Retina (tissue), 1 donor: ENCODE measurements around the gene CLCN4.
A peak's percentile ranks its signal among the peaks of the same experiment; 100 is the strongest.

Experiments used
- DNase-seq: peaks from one replicate; pipeline ENCODE4 v3.0.0-alpha.2; 2016

Gene CLCN4

DNA sequence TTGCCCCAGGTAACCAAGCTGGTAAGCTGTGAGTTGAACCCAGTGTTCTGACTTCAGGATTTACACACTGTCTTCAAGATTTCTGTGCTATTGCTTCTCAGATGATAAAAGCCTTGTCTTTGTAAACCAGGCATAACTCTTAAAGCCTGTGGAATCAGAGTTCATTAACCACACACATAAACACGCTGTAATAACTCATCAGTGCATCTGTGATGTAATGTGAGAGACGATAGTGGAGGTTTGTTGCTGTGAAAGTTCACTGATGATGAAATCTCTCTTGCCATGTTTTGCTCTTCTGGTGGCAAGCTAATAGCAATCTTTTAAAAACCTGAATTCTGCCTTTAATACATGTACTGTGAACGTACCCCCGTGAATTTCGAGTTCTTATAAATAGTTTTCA lies 41.5 kb downstream of the CLCN4 start:
- no peak for DNase-seq

DNA sequence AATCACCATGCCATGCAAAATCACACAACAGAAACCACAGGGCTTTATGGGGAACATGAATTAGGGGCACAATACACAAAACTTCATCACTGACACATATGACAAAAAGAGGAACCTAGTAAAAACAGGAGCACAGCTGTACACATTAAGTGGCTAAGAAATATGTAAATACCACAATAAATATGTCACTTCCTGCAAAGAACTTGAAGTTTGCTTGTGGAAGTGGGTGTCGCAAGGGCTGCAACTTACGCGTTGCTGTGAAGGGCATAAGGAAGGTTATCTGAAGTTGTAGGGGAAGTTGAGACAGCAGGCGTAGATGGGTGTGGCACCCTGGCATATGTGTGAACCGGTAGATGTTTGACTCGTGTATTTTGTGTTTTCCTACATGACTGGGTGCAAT lies 42.4 kb downstream of the CLCN4 start:
- DNase-seq: no peak

DNA sequence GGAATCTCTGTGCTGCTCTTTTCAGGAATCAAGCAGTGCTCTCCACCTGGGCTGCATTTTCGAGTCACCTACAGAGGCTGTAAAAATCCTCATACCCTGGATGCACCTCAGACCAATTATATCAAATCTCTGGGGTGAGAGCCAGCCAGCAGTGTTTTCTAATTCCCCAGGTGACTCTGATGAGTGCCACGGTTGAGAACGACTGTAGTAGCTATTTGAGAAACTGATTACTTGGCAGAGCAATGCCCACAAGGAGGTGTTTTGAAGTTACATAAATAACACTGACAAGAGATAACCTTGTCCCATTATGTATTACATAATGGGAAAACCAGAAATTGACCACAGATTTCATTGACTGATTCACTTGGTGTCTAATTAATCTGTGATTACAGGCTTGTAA lies 46.8 kb downstream of the CLCN4 start:
- DNase-seq: no peak

DNA sequence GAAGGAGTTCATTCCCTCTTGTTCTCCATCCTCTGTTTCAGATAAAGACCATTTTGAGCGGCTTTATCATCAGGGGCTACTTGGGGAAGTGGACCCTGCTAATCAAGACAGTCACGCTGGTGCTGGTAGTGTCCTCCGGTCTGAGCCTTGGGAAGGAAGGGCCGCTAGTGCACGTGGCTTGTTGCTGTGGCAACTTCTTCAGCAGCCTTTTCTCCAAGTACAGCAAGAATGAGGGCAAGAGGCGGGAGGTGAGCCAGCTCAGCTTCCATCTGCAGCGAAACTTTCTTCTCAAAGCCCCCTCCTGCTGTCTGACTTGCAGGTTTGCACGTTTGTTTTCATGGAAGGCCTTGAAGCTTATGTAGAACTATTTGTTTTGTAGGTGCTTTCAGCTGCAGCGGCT lies 49.5 kb downstream of the CLCN4 start:
- DNase-seq: peak; percentile 41

DNA sequence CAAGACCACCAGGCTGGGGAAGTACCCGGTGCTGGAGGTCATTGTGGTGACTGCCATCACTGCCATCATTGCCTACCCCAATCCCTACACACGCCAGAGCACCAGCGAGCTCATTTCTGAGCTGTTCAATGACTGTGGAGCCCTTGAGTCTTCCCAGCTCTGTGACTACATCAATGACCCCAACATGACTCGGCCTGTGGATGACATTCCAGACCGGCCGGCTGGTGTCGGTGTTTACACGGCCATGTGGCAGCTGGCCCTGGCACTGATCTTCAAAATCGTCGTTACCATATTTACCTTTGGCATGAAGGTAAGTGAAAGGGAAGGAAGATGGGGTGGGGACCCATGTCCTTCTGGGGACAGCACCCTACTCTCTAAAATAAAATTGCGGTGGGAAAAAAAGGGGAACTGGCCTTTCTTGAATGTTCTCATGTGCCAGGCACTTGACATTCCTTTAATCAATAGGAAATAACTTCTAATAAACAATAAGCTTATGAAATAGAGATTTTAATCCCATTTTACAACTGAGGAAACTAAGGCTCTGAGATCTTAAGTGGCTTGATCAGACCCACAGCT lies 51.6 kb downstream of the CLCN4 start:
- no peak for DNase-seq

DNA sequence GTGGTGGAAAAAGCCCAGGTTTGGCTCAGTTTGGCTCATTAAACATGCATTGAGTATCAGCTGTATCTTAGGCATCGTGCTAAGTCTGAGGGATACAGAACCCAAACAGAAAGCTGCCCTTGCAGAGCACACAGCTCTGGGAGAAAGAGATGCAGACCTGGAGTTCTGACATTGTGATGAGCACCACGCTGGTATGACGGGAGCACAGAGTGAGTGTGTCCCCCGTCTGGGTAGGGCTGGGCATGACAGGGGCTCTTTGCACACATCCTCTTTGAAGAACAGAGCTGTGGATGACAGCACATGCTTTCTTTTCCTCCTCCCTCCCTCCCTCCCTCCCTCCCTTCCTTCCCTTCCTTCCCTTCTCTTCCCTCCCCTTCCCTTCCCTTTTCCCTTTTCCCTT lies 52.2 kb downstream of the CLCN4 start:
- DNase-seq: no peak

DNA sequence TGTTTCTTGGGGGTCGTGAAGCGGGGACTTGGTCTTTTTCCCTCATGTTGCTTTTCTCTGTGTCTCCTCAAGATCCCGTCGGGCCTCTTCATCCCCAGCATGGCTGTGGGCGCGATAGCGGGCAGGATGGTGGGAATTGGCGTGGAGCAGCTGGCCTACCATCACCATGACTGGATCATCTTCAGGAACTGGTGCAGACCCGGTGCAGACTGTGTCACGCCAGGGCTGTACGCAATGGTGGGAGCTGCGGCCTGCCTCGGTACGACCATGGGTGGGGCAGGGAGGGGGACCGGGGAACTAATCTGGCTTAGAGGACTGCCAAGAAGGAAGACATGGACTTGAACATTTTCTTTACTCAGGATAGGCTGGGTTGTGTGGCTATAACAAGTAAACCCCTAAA lies 55.6 kb downstream of the CLCN4 start:
- no peak for DNase-seq

DNA sequence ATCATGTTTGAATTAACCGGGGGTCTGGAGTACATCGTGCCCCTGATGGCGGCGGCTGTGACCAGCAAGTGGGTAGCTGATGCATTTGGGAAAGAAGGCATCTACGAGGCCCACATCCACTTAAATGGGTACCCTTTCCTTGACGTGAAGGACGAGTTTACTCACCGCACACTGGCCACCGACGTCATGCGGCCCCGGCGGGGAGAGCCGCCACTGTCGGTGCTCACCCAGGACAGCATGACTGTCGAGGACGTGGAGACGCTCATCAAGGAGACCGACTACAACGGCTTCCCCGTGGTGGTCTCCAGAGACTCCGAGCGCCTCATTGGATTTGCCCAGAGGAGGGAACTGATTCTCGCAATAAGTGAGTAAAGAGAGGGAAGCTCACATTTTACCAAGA lies 56.9 kb downstream of the CLCN4 start:
- DNase-seq: no peak

DNA sequence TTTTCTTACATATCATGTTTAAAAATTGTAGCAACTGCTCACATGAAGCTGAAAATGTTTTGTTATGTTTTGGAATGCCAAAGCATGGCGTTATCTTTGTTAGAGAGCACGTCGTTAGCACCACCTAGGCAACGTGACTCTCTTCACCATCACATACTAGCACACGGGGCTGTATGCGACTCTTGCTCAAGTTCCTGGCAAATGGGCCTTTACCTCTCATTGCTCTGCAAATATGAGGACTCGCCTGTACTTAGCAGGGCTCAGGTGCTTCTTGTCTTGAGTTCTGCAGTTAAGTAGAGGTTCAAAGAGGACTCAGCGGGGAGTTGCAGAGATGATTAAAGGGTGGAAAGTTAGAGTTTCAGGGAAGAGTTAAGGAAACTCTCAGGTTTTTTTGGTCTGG lies 59.4 kb downstream of the CLCN4 start:
- DNase-seq: no peak

DNA sequence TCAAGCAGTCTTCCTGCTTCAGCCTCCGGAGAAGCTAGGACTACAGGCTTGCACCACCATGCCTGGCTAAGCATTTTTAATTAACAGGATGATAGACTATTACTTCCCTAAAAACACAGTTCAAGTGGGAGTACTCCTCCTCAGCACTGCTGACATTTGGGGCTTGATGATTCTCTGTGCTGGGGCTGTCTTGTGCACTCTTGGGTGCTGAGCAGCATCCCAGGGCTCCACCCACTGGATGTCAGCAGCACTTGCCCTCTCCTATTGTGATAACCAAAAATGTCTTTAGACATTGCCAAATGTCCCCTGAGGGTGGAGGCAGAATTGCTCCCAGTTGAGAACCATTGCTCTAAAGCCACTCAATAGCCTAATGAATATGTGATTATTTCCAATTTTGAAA lies 60.4 kb downstream of the CLCN4 start:
- no peak for DNase-seq

DNA sequence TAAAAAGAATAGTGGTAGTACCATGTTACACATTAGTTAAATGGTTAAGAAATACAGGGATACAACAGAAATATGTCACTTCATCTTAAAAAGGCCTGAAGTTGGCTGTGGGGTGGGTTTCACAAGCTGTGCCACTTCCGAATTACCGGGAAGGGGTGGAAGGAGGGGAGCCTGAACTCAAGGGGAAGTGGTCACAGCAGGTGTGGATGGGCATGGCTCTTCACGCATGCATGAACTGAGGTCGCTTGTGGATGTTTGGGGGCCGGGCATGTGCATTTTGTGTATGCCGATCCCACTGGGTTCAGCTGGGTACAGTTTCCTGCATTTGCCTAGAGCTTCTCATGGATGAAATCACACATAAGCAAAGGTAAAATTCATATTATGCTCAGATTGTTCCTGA lies 64.9 kb downstream of the CLCN4 start:
- no peak for DNase-seq

DNA sequence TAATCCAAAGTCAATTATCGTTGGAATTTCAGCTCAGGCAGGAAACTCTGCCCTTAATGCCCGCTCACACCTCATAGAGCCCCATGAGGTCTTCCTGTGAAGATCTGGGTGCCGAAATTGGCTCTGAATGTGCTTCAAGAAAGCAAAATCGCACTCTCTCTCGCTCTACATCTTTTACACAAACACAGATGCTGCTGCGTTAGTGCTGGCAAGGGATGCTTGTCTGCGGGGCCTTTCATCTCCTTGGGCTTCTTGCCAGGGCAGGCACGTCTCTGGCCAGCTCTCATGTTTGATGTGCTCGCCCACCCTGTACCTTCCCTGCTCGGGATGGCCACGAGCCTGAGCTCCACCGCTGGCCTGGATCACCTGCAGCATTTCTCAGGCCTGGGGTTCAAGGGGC lies 66.5 kb downstream of the CLCN4 start:
- DNase-seq: peak; percentile 31

DNA sequence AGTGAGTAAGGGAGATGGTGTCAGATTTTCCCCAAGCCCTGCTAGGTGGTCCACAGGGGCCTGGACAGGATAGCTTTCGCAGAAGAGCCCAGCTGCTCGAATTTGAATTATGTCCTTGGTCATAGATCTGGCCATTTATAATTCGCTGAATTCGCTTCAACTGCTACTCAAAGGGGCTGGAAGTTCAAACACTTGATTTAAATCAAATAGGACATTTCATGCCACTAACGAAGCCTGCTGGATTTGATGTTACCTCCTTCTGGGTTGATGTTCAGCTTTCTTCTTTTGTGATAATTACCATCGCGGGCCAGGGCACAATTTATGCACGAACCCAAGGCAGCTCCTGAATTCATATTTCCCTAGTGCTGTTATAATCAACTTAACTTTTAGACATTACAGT lies 67.0 kb downstream of the CLCN4 start:
- DNase-seq: peak; percentile 60

DNA sequence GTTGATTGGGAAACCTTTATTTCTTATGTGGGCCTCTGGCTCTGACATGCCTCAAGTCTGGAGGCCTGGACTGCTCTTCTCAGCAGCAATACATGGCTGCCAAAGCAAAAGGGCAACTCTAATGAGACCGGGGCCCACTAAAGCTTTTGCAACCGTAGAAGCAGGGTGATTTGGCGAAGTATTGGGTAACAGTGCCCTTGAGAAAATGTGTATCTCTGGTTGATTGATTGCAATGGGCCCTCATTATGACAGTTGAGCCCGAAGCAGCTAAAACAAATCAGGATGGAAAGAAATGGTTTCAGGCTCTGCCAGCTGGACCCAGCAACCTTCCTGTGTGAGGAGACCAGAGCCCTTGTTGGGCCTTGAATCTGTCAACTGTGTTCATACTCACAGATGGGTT lies 73.4 kb downstream of the CLCN4 start:
- peak; percentile 36 for DNase-seq

DNA sequence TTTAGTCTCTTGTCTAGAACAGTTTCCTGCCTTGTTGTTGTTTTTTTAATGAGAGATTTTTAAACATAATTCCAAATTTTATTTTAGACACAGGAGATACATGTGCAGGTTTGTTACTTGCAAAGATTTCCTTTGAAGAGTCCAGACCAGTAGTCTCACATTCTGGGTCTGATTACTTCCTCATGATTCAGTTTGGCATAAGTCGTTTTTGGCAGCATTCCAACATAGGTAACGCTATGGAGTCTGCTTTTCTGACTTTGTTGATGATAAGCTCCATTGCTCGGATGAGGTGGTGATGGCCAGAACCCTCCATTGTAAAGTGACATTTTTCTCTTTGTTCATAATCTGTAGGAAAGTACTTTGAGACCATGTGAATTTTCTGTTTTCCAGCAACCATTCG lies 74.7 kb downstream of the CLCN4 start:
- DNase-seq: no peak

DNA sequence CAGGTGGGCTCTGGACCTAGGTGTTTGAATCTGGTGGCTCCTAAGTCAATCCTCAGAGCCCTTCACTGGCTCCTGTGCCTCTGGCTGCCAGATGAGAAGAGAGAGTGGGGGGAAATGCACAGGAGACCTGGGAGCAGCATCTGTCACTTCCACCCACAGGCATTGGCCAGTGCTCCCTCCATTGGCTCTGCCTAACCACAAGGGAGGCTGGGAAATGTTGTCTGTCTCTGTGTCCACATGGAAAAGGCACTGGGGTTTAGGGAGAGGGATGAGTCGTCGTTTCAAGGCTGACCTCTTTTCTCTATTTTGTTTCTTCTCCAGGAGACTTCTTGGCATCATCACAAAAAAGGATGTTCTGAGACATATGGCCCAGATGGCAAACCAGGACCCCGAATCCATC lies 76.4 kb downstream of the CLCN4 start:
- no peak for DNase-seq

DNA sequence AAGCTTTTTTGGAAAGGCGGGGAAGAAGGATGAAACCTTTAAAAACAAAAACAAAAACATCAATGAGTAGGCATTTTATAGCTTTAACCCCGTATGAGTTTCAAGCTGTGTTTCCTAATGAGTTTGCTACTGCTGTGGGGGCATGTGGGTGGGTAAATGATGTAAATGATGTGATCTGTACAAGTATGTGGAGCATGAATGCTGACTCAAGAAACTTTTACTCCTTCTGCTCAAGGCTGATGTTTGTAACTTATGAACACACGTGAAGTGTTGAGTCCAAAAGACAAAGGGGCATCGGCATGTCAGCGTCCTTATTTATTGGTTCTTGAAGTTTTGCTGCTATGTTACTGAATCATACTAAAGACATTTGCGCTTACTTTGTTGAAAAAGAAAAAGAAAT lies 76.9 kb downstream of the CLCN4 start:
- DNase-seq: no peak

DNA sequence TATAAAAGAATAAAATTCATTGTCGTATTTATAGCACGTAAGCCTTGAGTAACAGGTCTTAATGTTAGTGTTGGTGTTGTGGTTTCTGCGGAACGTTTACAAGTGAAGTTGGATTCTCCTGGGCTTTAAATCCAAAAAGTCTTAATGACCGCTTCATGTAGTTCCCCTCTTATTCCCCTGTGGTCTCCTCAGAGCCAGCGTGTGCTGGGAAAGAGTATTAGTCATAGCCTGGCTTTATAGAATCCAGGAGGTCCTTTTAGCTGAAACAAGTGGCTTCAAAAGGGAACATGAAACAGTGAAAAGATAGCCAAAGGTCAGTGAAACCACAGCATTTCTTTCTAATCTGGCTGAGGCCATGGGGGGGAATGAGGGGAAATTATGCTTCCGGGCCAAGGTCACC lies 79.1 kb downstream of the CLCN4 start:
- DNase-seq: no peak

DNA sequence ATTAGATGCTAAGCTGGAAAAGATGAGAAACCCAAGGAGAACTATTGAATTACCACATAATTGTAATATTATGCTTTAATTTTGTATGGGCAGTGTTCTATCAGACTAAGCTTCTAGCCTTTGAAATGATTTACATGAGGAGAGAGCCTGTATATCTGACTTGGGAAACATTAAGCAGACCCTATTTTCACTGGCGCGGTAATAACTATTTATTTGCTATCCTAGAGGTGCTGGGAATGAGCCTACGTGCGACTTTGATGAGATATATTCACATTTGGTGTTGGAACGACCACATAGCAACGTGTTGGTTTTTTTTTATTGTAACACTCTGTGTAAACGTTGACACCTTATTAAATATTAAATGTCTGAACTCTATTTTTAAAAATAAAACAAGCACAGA lies 80.5 kb downstream of the CLCN4 start:
- no peak for DNase-seq

DNA sequence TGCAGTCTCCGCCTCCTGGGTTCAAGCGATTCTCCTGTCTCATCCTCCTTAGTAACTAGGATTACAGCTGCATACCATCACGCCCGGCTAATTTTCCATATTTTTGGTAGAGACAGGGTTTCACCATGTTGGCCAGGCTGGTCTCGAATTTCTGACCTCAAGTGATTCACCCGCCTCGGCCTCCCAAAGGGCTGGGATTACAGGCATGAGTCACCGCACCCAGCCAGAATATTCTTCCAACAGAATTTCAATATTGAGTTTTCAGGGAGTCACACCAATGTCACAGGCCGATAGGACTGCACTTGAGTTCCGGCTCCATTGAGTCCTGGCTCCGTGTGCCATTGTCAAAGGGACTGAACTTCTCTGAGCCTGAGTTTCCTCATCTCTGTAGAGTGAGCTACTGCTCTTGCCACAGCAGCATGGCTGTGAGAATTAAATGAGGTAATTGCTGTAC lies 82.9 kb downstream of the CLCN4 start:
- DNase-seq: no peak

DNA sequence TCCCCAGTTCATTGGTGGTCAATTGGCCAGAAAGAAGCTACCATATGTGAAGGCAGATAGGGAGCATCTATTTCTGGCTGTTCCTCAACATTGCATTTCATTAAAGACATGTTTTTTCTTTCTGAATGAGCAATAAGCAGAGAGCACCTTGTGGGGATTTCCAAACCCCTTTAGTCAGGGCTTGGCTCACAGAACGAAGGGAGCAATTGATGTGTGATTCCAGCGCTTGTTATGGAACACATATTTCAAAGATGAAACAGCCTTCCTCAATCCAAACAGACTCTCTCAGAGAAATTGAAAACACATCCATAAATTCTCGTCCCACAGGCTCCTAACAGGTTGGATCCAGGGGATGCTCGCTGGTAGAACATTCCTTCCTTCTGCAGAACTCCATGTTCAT lies 84.1 kb downstream of the CLCN4 start:
- DNase-seq: no peak

DNA sequence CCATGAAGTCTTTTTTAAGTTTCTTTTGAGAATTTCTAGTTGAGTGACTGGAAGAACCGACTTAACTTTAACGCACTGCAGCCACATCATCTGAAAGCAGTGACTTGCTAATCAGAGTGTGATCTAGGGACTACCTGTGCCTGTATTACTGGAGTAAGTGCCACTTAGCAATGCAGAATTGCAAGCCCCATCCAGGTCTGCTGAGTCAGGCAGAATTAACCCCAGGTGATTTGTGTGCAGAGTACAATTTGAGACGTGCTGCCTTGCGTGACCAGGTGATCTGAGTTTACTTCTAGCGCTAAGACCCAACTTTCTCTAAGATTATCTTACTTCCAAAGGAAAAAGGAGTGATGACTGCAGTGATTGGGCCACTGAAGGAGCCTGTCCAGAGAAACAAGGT lies 85.3 kb downstream of the CLCN4 start:
- no peak for DNase-seq

DNA sequence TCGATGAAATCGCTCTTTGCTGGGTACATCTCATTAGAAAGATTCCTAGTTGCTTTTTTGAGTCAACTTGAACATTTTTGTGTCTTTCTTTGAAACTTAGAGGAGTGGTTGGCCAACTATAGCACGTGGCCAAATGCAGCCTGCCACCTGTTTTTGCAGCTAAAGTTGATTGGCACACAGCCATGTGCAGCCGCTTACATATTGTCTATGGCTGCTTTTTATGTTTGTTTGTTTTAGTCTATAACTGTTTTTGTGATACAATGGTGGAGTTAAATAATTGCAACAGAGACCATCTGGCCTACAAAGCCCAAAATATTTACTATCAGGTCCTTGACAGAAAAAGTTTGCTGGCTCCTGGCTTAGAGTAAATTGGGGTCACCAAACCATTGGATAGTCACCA lies 86.3 kb downstream of the CLCN4 start:
- DNase-seq: no peak

DNA sequence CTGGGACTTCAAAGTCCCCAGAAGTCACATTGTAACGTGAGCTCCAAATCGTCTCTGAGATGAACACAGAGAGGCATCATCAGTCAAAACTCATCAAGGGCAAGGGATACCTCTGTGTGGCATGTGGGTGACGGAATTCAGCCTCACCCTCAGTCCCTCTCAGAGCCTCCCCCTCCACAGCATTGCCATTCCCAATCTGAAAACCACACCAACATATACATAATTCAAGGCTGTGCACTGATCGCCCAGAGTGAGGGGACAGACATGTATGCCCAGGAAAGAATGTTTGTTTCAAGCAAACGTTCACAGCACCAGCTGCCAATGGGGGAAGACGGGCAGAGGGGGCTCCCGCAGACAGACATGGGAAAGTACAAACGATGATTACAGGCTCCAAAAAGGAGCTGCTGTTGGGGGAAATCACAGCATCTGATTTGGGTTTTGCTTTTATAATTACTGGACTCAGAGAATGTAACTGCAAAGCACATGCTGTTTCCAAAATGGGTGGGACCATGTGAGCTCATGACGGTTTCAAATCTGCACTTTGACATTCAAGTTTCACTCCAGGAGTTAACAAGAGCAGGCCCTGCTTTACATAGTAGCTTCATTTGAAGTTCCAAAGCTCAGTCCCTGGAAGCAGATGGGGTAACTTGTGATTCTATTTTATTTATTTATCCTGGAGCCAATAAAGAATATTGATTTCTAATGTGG lies 88.3 kb downstream of the CLCN4 start:
- no peak for DNase-seq

DNA sequence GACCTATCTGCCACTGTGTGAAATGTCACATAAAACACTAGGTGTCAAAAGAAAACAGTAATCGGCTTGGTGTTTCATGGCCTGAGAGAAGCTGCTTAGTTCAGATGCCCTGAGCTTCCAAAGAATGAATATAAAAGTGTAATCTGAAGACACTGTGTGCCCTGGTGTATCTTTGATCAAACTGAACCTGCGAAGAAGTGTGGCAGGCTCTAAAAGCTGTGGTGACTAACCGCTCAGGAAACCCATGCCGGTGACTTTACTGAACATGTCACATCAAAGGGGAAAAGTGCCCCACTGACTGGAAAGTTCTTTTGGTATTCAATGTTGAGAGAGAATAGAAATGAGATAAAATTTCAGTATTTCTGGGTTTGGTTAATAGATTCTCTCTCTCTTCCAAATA lies 89.1 kb downstream of the CLCN4 start:
- no peak for DNase-seq
